ENCODE data around the gene ARL5B.

ARL5B gene

DNA sequence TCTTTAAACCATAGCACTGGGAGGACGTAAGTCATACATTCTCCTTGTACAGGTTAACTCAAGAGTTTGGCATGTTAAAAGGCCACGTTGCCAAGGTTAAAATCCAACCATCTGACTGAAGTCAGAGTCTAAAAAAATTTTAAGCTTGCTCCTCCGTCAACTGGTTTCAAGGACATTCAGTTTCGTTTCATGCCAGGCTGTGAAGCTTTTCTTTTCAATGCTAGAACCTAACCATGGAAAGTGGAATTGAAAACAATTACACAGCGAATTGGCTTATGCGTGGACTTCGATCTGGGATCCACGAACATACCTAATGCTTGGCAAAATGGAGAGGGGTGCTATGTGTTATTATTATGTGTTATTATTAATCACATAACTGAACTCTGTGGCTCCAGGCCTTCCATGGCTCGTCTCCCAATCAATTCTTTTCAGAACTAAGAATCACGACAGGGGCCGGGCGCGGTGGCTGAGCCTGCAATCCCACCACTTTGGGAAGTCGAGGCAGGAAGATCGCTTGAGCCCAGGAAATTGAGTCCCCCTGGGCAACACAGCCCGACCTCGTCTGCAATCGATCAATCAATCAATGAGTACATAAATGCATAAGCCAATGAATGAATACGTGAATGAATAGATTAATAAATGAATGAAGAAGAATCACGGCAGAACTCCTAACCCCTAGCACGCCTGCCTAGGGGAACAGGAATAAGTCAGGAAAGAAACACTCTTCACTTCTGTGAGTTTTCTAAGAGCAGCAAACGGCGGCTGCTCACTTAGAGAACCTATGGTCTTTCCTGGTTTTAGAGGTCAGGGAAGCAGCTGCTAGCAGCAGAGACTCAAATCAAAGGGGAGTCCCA is 733 bp upstream of the ARL5B start:
- peak; percentile 15 for DNase-seq (ENCODE audit: low spot score)

DNA sequence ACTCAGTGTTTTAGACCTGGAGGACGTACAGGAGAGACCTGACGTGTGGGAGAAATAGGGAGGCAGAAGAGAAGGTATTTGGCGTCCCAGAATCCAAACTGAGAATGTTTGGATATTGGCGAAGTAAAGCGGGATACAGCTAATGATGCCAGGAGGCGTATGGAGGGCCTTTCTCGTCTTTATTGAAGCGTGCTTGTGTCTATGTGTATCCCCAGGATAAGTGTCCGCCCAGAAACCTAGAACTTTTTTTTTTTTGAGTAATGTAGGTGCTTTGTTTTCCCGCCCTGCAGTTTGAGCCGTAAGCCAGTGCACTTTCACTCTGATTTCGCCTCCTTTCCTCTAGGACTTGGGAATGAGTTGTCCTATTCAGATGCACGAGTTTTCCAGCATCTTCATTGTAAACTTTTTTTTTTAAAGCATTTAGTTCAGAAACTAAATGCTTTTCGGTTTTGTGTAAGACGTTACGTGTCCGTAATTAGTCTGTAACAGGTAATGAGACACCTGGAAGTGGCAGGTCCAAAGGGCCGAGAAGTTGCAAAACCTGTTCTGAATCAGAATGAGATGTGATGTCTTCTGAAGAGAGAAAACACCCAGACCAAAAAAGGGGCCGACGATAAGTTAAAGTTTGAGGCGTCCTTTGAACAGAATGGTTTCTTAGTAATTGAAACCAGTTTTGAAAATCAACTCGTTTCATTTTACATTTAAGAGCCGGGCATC is 746 bp downstream of the ARL5B start:
- DNase-seq (ENCODE audit: low spot score), result peak; percentile 47

DNA sequence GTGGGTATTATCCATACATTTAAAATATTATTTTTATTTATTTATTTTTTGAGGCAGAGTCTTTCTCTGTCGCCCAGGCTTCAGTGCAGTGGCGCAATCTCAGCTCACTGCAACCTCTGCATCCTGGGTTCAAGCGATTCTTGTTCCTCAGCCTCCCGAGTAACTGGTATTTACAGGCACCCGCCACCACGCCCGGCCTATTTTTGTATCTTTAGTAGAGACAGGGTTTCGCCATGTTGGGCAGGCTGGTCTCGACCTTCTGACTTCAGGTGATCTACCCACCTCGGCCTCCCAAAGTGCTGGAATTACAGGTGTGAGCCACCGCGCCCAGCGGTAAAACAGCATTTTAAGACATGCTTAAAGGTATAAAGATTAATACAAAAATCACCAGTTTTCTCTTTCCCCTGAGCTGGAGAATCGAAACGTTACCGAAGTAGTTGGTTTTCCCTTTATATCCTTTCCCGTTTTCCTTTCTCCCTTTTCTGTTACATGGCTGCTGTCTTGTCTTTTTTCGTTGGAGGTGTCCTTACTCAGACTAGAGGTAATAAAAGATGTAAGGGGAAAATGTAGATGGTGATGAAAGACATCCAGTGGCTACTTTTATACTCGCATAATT is 1.7 kb downstream of the ARL5B start:
- DNase-seq (ENCODE audit: low spot score), result no peak

GRCh38 chr10:18664841-18665478 is 5.7 kb downstream of the ARL5B start:
- no peak for DNase-seq (ENCODE audit: low spot score)

DNA sequence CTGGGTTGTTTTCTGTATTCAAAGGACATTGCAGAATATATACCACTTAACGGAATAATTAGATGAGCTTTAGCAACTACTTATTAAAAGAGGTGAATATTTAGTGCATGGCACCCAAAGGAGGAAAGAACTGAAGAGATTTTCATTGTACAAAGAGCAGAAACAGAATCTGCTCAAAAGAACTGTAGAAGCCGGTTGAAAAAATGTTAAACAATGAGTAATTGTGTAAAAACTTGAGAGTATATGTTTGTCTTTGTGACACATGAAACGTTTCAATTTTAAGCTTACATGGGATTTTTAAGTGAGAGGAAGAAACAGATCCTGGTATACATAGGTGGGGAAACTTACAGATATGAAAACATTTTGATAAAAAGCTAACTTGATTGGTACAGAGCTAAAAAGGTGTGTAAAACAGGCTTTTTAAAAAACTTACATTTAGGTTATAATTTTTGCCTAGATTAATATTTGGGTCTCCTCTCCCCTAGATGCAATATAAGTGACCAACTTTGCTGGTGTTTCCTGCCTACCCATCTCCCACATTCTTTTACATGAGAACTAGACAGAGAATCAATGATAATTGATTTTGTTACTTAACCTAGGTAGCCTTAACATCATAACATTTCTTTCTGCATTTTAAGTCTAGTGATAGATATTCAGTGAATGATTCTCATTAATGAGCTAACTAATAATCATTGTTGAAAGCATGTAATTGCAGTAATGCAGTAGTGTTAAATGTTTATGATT is 6.8 kb downstream of the ARL5B start:
- DNase-seq (ENCODE audit: low spot score), result no peak

- no peak for DNase-seq (ENCODE audit: low spot score)
These were observed 7.6 kb downstream of the ARL5B start for GRCh38 chr10:18666810-18667209.

DNA sequence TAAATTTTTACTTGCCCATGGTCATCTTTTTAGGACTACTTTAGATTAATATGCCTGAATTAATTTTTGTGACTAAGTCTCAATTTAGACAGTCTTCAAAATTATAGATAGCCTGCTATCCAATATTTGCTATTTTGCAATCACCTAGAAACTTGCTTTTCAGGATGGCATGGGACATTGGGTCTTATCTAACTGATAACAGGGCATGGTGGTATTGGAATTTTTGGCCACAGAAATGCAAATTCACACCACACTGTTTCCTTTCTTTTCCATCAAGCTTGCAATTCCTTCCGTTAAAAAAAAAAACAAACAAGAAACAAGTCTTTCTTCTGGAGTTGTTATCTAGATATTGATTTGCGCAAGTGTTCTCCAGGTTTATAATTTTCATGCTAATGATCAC is 8.8 kb downstream of the ARL5B start:
- no peak for DNase-seq (ENCODE audit: low spot score)

GRCh38 chr10:18675086-18675801 is 16.0 kb downstream of the ARL5B start:
- DNase-seq (ENCODE audit: low spot score), result no peak

DNA sequence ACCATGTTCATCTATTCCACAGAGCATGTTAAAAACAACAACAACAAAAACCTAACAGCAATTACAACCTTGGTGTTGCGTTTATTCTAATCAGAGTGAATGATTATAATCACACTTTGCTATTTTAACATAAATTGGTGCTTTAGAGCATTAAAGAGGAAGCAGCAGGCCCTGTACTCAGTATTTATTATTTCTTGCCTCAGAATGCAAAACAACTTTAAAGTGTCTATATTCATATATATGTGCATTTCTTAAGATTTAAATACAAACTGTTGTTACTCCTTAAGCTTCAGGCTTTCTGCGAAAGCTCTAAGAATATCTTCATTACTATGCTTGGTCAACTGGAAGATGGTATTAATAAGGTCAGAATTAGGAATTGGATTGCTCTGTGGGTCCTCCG is 21.5 kb downstream of the ARL5B start:
- DNase-seq (ENCODE audit: low spot score), result no peak

GRCh38 chr10:18681366-18681765 is 22.1 kb downstream of the ARL5B start:
- DNase-seq (ENCODE audit: low spot score), result no peak

DNA sequence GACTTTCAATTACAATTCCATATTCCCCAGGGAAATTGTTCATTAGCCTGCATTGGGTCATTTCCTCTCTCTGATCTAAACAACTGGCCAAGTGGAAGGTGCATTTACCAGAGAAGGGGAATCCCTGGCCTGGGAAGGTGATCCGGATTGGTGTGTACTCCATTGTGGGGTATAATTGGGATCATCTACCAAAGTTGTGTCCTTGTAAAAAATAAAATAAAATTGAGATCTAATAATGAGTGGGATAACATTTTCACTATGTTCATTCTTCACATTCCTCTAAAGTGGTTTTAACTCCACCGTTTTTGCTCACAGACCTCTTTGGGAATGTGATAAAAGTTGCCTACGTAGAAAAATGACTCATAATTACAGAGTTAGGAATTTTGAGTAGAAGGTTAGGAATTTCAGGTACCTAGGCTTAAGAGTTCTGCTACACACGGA is 22.8 kb downstream of the ARL5B start:
- DNase-seq (ENCODE audit: low spot score), result no peak

DNA sequence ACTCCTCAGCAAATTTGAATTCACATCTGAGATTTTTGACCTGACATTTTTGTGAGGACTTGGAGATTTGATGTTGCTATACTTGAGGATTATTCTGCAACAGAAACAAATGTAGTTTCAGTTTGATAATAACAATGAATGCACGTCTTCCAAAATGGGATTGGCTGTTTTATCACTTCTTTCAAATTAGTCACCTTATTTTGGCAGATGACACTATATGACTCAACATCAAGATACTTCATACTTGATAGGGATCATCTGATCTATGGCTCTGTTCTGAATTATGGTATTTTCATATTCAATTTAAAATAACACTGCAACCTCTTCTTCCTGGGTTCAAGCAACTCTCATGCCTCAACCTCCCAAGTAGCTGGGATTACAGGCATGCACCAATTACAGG is 24.2 kb downstream of the ARL5B start:
- DNase-seq (ENCODE audit: low spot score), result no peak

DNA sequence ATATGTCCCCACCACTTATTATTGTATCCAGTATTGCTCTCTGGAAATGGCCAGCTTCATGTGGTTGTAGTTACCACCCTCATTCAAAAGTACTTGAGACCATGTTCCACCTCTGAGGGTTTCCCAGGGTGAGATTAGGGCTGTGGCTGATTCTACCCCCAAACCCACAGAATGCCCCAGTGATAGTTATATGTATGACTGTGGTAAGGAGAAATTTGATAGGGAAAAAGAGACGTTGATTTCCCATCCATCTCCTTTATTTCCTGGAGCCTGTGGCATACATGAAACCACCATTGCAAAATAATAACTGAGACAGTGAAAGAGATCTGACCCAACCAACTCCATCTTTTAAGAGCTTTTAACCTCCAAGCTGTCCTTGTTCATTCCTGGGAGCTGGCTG is 25.2 kb downstream of the ARL5B start:
- no peak for DNase-seq (ENCODE audit: low spot score)

DNA sequence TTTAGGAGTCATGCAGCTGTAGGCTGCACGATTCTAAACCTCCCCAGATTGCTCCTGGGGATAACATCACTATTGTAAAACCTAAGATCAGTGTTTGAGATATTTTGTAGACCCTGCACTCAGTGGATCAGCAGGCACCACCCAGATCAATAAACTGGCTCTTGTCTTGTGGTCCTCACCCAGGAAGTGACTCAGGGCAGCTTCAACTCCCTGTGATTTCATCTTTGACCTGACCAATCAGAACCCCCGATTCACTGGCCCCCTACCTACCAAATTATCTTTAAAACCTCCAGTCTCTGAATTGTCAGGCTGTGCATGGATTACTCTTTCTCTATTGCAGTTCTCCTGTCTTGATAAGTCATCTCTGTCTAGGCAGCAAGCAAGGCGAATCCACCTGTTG is 25.7 kb downstream of the ARL5B start:
- DNase-seq (ENCODE audit: low spot score), result no peak

DNA sequence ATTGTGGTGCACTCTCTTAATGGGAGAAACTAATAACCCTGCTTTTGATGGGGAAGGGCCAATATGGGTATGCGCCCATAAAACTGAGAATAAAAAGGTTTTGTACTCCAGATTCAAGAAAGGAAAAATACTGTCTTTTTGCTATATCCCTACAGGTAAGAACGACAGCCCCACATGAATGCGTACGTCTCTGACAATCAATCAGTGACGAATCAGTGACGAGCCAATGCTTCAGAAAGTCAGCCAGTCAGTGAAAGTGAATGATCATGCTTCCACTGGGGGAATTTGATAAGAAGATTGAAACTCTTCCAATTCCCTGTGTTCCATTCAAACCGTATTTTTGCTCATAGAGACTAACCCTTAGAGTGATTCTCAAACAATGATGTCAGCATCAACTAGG is 26.3 kb downstream of the ARL5B start:
- no peak for DNase-seq (ENCODE audit: low spot score)

DNA sequence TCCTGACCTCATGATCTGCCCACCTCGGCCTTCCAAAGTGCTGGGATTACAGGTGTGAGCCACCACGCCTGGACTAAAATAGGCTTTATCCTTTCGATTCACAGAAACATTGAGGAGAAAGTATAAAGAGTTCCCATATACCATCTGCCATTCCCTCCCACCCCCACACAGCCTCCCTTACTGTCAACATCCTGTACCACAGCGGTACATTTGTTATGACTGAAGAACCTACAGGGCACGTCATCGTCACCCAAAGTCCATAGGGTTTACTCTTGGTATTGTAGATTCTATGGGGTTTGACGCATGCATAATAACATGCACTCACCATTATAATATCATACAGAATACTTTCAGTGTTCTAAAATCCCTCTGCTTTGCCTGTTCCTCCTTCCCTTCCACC is 28.0 kb downstream of the ARL5B start:
- no peak for DNase-seq (ENCODE audit: low spot score)

- no peak for DNase-seq (ENCODE audit: low spot score)
These were observed 28.5 kb downstream of the ARL5B start for GRCh38 chr10:18687706-18688105.

DNA sequence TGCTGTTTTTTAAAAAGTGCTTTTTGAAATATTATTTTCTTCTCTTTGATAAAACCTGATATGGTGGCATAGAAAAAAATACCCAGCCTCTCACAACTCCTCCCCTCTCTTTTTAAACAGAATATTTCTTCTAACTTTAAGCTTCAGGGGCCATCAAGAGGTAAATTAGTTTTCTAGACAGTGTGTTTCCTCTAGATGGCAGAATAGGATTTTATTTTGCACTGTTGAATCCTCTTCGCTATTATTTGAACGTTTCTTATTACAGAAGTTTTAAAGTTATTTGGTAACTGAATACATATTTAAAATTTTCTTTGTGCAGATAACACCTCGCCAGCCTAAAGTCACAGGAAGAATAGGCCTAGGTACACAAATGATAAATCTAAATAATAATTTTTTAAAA is 30.3 kb downstream of the ARL5B start:
- DNase-seq (ENCODE audit: low spot score), result peak; percentile 10

DNA sequence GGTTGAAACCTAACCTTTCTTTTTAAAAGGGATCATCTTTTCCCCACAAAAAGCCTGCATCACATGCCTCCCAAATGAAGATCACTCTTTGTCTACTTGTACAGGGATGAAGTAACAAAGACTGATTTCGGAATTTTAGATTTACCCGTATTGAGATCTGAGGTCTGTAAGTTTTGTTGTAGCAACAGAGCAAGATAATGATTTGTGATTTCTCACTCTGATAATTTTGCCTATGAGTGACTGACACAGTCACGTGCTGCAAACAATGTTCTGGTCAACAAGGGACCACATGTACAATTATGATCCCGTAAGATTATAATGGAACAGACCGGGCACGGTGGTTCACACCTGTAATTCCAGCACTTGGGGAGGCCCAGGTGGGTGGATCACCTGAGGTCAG is 31.3 kb downstream of the ARL5B start:
- DNase-seq (ENCODE audit: low spot score), result no peak

GRCh38 chr10:18699849-18700840 is 40.9 kb downstream of the ARL5B start:
- DNase-seq (ENCODE audit: low spot score), result no peak
